CD14-positive monocyte (primary cell): ENCODE data around the gene CTBS. TPM values are rescaled to one million over a fixed set of nuclear protein-coding genes. Genes with fewer than 3 reads are reported as not detected.

ENCODE experiments used
- DNase-seq, 3 donors: peaks; one replicate each; pipeline ENCODE4 v3.0.0-alpha.2; 2011 to 2022
- H2AFZ ChIP-seq: 2 replicates; pipeline ENCODE4 v1.6.0; 2012; ENCODE audit warnings: mild to moderate bottlenecking, low read depth, low read length, inconsistent platforms; ENCODE audit not compliant: insufficient read depth, poor library complexity, severe bottlenecking
- H3K27ac ChIP-seq, 2 donors: 1 replicate in 1 of 2; 2 replicates in 1 of 2; pipeline ENCODE4 v1.5.1; 2012 to 2013; ENCODE audit warnings: low read length in 2 of 2, control low read depth in 1 of 2, inconsistent platforms in 1 of 2, low read depth in 1 of 2, mild to moderate bottlenecking in 1 of 2
- H3K27me3 ChIP-seq, 2 donors: one replicate each; pipeline versions ENCODE4 v1.6.0 to v1.6.1; 2011 to 2013; ENCODE audit warnings: low read length in 2 of 2; ENCODE audit not compliant: control insufficient read depth in 2 of 2, insufficient read depth in 2 of 2
- H3K36me3 ChIP-seq, 2 donors: replicated peaks in 1 of 2; 1 replicate in 1 of 2; 2 replicates in 1 of 2; pipeline versions ENCODE4 v1.5.1 to v1.6.1; 2012 to 2013; ENCODE audit warnings: low read length in 2 of 2, control low read depth in 1 of 2, inconsistent platforms in 1 of 2, mild to moderate bottlenecking in 1 of 2; ENCODE audit not compliant: insufficient read depth in 2 of 2, control insufficient read depth in 1 of 2
- H3K4me1 ChIP-seq, 2 donors: 1 replicate in 1 of 2; 2 replicates in 1 of 2; pipeline versions ENCODE4 v1.5.1 to v1.6.1; 2012 to 2013; ENCODE audit warnings: low read length in 2 of 2, control low read depth in 1 of 2, inconsistent platforms in 1 of 2, mild to moderate bottlenecking in 1 of 2, moderate library complexity in 1 of 2; ENCODE audit not compliant: insufficient read depth in 2 of 2, control insufficient read depth in 1 of 2
- H3K4me2 ChIP-seq: replicated peaks from 2 replicates; pipeline ENCODE3; 2012; ENCODE audit warnings: low read length, moderate library complexity, mild to moderate bottlenecking; ENCODE audit not compliant: poor library complexity, severe bottlenecking; ENCODE audit errors: extremely low read depth
- H3K4me3 ChIP-seq, 3 experiments: fragments of 200-600 bp in 1 of 3; sonication (generic) in 1 of 3; replicated peaks in 1 of 3; 1 replicate in 2 of 3; 2 replicates in 1 of 3; pipeline ENCODE4 v1.5.1; 2011 to 2013; ENCODE audit warnings: low read length in 3 of 3, mild to moderate bottlenecking in 3 of 3, control low read depth in 2 of 3, low read depth in 2 of 3, inconsistent platforms in 1 of 3, moderate library complexity in 1 of 3
- H3K79me2 ChIP-seq: 2 replicates; pipeline ENCODE4 v1.6.0; 2012; ENCODE audit warnings: mild to moderate bottlenecking, control low read depth, inconsistent platforms, low read length, moderate library complexity; ENCODE audit not compliant: insufficient read depth
- H3K9ac ChIP-seq: 2 replicates; pipeline ENCODE4 v1.6.0; 2017; ENCODE audit warnings: low read length, mild to moderate bottlenecking; ENCODE audit not compliant: insufficient read depth, poor library complexity, severe bottlenecking
- H3K9me3 ChIP-seq, 2 donors: replicated peaks in 1 of 2; 1 replicate in 1 of 2; 2 replicates in 1 of 2; pipeline versions ENCODE4 v1.5.1 to v1.6.1; 2012 to 2013; ENCODE audit warnings: low read length in 2 of 2, control low read depth in 1 of 2; ENCODE audit not compliant: control insufficient read depth in 1 of 2, insufficient read depth in 1 of 2
- H4K20me1 ChIP-seq: 2 replicates; pipeline ENCODE4 v1.6.0; 2012; ENCODE audit warnings: mild to moderate bottlenecking, low read length, control low read depth, moderate library complexity; ENCODE audit not compliant: insufficient read depth
- H3K27ac Mint-ChIP-seq, 7 donors: one replicate each; pipeline ENCODE4 v1.8.0; 2020; ENCODE audit warnings: mild to moderate bottlenecking in 7 of 7, mixed read lengths in 7 of 7, moderate library complexity in 6 of 7, inconsistent platforms in 2 of 7
- H3K27me3 Mint-ChIP-seq, 3 donors: one replicate each; pipeline ENCODE4 v1.8.0; 2021 to 2022; ENCODE audit warnings: low read depth in 3 of 3, mild to moderate bottlenecking in 3 of 3, mixed read lengths in 3 of 3, moderate library complexity in 3 of 3, inconsistent platforms in 1 of 3
- H3K36me3 Mint-ChIP-seq, 2 donors: one replicate each; pipeline ENCODE4 v1.8.0; 2020; ENCODE audit warnings: mixed read lengths in 2 of 2, inconsistent platforms in 1 of 2, mild to moderate bottlenecking in 1 of 2
- H3K4me1 Mint-ChIP-seq: one replicate; pipeline ENCODE4 v1.8.0; 2020; ENCODE audit warnings: mild to moderate bottlenecking, mixed read lengths
- H3K4me3 Mint-ChIP-seq, 2 donors: one replicate each; pipeline ENCODE4 v1.8.0; 2020; ENCODE audit warnings: mild to moderate bottlenecking in 2 of 2, mixed read lengths in 2 of 2, moderate library complexity in 1 of 2
- H3K9me3 Mint-ChIP-seq, 7 donors: one replicate each; pipeline ENCODE4 v1.8.0; 2020 to 2022; ENCODE audit warnings: mixed read lengths in 7 of 7, mild to moderate bottlenecking in 6 of 7, moderate library complexity in 6 of 7, inconsistent platforms in 2 of 7
- CTCF ChIP-seq: fragments of 200-600 bp; IDR thresholded peaks from one replicate; pipeline ENCODE4 v1.8.0; 2022; ENCODE audit warnings: antibody characterized with exemption, mild to moderate bottlenecking
- WGBS: methylation state at CpG from one replicate; pipeline ENCODE4 v1.1.5; 2013; ENCODE audit warnings: missing lambda C conversion rate; ENCODE audit not compliant: insufficient coverage; 5-methylcytosine and 5-hydroxymethylcytosine counted together
- intact Hi-C, 2 donors: fragments of 100-400 bp; cut with micrococcal nuclease; formaldehyde crosslinking; loops; one replicate each; pipeline versions ENCODE4 v1.15.0 to v1.15.1; 2023
- polyA plus RNA-seq, 3 donors: library from polyadenylated mRNA; depleted of rRNA in 1 of 3; unstranded in 2 of 3; stranded (reverse) in 1 of 3; fragments of 300-500 nt in 2 of 3; fragments of >200 nt in 1 of 3; fragmentation: Illumina TruSeq in 2 of 3; gene quantifications; 1 replicate in 2 of 3; 2 replicates in 1 of 3; pipeline ENCODE4 v1.2.3, GENCODE V29; 2012 to 2021

Gene CTBS
- polyA plus RNA-seq, 3 donors = 29.2 to 62.2 (median 44.8) TPM

- no peak overlapping the region for H3K4me2 ChIP-seq
- H3K27ac Mint-ChIP-seq = no peak overlapping the region
Measured at GRCh38 chr1:84603941-84604830, 29.9 kb upstream of the CTBS start.

GRCh38 chr1:84603223-84603622 is 29.0 kb upstream of the CTBS start:
- H3K9me3 Mint-ChIP-seq = peaks cover 29 to 57% (median 43%) of the 10 kb centered on the region in 7 donors
- Histone ChIP-seq H3K27ac (no peak overlapping the region), H3K4me2 (no peak overlapping the region), H3K27me3 (no peaks in the 10 kb centered on the region), H3K9ac (no peak overlapping the region), H3K79me2 (no peaks in the 10 kb centered on the region), H3K4me3 (no peak overlapping the region), H3K9me3 (peaks cover 36 to 40% of the 10 kb centered on the region in 2 donors), H4K20me1 (no peaks in the 10 kb centered on the region), H3K36me3 (no peaks in the 10 kb centered on the region), H3K4me1 (no peaks in the 10 kb centered on the region), H2AFZ (no peak overlapping the region)
- no peaks in the 10 kb centered on the region for H3K4me1 Mint-ChIP-seq
- H3K4me3 Mint-ChIP-seq = no peak overlapping the region
- H3K36me3 Mint-ChIP-seq = no peaks in the 10 kb centered on the region
- intact Hi-C loops = no loop called here
- H3K27ac Mint-ChIP-seq = no peak overlapping the region
- TF ChIP-seq CTCF = no peak
- 60% methylated on average over 1 of the region's 2 CpGs for WGBS
- no peaks in the 10 kb centered on the region for H3K27me3 Mint-ChIP-seq
- no peak for DNase-seq

More at GRCh38 chr1:84603941-84604830, 29.9 kb upstream of the CTBS start:
- peaks cover 29 to 58% (median 43%) of the 10 kb centered on the region in 7 donors for H3K9me3 Mint-ChIP-seq
- H3K27me3 Mint-ChIP-seq = no peaks in the 10 kb centered on the region
- no peaks in the 10 kb centered on the region for H3K27me3 ChIP-seq
- H3K36me3 ChIP-seq = no peaks in the 10 kb centered on the region
- H3K9me3 ChIP-seq = peaks cover 36 to 40% of the 10 kb centered on the region in 2 donors
- no peaks in the 10 kb centered on the region for H4K20me1 ChIP-seq
- H3K79me2 ChIP-seq = no peaks in the 10 kb centered on the region
- no peaks in the 10 kb centered on the region for H3K36me3 Mint-ChIP-seq
- no peak for DNase-seq
- no peaks in the 10 kb centered on the region for H3K4me1 ChIP-seq
- no peak overlapping the region for H3K4me3 ChIP-seq
- no peaks in the 10 kb centered on the region for H3K4me1 Mint-ChIP-seq
- H3K27ac ChIP-seq = no peak overlapping the region
- TF ChIP-seq CTCF = no peak
- WGBS = 92% methylated on average over 8 of the region's 15 CpGs
- intact Hi-C loops = no loop called here
- no peak overlapping the region for H2AFZ ChIP-seq
- no peak overlapping the region for H3K4me3 Mint-ChIP-seq
- no peak overlapping the region for H3K9ac ChIP-seq
